Stimulated activated CD4-positive, alpha-beta T cell treated with anti-CD3 and anti-CD28 coated beads, Interleukin-1b, Interleukin-23, amount 100 ng/mL, for 4 hours (primary cell): ENCODE measurements around the gene IP6K2.
"Not testable (repeated sequence)": the region's sequence is repeated elsewhere in the genome, so short reads cannot be mapped to it uniquely, and the experiment has no call there.

Source experiments
- DNase-seq, 2 donors: peaks; one replicate each; pipeline ENCODE4 v3.0.0-alpha.2; 2020; ENCODE audit warnings: low read depth in 2 of 2

IP6K2 gene

DNA sequence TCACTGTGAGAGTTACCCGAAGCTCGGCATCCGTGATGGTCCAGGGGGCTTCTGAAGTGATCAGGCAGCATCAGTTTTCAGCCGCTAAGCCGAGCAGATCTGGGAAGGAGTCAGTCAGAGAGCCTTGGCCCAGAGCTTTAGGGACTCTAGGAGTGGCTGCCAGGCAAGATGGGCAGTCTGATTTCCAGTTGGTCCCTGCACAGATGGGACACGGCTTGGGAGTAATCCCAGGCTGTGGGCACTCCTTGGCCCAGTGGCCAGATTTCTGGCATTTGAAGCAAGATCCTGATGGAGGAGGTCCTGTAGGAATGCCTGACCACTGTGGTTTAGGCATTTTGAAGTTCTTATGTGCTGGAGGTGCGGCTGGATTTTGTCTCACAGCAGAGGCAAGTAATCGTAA is 10.5 kb upstream of the IP6K2 start:
- no peak for DNase-seq

DNA sequence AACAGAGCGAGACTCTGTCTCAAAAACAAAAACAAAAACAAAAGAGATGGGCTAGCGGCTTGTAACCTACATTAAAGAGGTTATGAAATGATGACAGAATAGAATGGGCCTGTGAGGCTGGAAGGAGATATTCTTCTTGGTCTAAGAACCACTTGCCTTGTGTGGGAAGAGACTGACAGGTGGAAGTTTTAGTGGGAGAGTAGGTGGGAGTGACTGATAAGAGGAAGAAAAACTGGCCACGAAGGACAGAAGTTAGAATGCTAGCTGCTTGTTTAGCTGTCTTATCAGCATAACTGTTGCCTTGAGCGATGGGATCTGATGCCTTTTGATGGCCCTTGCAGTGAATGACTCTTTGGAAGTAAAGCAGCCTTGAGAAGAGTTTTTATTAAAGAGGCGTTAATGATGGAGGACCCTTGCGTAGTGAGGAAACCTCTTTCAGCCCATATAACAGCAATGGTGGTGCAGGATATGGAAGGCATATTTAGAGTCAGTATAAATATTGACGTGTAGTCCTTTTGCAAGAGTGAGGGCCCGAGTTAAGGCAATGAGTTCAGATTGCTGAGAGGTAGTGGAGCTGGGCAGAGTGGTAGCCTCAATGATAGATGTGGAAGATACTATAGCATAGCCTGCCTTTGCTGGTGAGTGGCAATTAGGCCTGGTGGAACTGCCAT is 8.3 kb upstream of the IP6K2 start:
- not testable (repeated sequence) for DNase-seq

DNA sequence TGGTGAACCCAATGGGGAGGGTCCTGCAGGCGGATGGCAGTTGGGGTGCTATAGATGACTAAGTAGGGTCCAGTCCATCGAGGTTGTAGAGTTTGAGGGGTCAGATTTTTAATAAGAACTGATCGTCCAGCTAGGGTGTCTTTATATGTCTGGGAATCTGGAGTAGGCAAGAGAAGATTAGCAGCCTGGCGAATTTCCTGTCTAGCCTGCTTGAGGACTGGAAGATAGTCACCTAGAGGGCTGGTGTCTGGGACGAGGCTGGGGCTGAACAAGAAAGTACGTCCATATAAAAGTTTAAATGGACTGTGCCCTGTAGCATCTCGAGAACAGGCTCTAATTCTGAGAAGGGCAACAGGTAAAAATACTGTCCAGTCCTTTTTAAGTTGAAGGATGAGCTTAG is 6.7 kb upstream of the IP6K2 start:
- no peak for DNase-seq

- DNase-seq = not testable (repeated sequence)
Measured at GRCh38 chr3:48723293-48723692, 6.3 kb upstream of the IP6K2 start.

DNA sequence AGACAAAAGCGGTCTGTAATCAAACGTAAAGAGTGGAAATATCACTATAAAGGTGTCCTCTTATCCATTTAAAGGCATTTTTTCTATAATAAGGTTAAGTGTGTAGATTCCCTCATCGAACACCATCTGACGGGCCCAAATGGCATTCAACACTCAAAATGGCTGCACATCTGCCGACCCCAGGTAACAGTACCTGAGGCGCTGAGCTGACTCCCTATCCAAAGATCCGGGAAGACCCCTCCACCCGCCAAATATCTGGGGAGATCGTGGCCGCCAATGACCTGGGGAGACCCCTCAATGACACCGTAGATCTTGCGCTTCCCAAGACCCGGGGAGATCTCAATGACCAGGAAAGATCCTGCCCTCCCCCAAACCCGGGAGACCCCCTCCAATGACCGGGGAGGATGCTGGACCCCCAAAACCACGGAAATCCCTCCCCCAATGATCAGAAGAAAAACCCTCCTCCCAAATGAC is 476 bp downstream of the IP6K2 start:
- no peak for DNase-seq

DNA sequence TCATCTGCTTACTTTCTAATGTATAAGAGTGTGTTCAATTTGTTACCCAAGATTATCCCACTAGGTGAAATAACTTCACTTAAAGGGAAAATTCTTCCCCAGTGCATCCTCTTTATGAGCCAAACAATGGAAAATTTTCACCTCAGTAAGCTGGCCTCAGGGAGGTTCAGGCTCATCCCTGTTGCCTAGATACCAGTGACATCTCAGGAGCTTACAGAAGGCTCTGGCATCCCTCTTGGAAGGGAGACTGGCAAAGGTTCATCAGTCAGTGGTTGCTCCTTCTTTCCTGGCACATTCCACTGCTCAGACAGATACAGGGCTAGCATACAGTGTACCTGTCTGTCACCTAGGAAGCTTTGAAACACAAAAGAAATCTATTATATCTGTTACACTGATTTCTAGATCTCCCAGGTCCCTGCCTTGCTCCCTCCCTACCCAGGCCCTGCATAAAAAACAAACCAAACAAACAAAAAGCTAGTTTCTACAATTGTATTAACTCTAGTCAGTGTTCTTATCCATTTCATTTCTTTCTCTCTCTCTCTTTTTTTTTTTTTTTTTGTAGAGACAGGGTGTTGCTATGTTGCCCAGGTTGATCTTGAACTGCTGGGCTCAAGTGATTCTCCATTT is 1.7 kb downstream of the IP6K2 start:
- DNase-seq = no peak

- no peak for DNase-seq
Measured at GRCh38 chr3:48711727-48712126, 5.3 kb downstream of the IP6K2 start.

- no peak for DNase-seq
Measured at GRCh38 chr3:48709051-48709461, 8.0 kb downstream of the IP6K2 start.

GRCh38 chr3:48708481-48708889 is 8.5 kb downstream of the IP6K2 start:
- DNase-seq = no peak

DNA sequence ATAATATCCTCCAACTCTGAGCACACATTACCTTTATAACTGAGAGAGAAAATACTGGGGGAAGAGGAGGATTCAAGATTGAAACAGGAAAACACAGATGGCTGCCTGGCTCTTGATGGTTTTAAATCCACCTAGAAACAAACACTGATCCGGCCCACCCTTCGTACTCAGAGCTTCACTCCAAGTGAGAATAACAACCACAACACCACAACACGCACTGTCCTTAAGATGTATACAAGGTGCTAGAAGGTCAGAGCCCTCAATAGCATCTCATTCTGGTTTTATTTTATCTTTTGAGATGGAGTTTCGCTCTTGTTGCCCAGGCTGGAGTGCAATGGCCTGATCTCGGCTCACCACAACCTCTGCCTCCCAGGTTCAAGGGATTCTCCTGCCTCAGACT is 9.9 kb downstream of the IP6K2 start:
- DNase-seq = no peak

GRCh38 chr3:48702320-48702920 is 14.6 kb downstream of the IP6K2 start:
- DNase-seq = no peak

- no peak for DNase-seq
Measured at GRCh38 chr3:48700731-48701405, 16.2 kb downstream of the IP6K2 start.

- no peak for DNase-seq
Measured at GRCh38 chr3:48698891-48699290, 18.1 kb downstream of the IP6K2 start.

- DNase-seq = no peak
Measured at GRCh38 chr3:48697952-48698351, 19.1 kb downstream of the IP6K2 start.

- DNase-seq = no peak
Measured at GRCh38 chr3:48696601-48697000, 20.4 kb downstream of the IP6K2 start.

DNA sequence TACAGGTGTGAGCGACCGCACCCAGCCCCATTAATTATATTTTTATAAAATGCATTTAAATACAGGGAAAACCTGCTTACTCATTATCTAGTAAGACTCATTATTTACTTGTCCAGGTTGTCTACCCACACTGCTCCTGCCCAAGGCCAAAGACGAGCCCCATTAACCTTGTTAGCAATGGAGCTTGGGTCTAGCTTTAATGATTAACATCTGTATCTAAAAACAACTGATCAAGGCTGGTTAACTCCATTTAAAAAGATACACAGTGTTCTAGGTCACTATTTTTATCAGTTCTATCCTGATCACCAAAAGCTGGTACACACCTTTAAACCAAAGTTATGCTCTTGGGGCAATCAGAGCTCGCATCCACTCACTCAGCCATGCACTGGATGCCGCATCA is 20.9 kb downstream of the IP6K2 start:
- no peak for DNase-seq

DNA sequence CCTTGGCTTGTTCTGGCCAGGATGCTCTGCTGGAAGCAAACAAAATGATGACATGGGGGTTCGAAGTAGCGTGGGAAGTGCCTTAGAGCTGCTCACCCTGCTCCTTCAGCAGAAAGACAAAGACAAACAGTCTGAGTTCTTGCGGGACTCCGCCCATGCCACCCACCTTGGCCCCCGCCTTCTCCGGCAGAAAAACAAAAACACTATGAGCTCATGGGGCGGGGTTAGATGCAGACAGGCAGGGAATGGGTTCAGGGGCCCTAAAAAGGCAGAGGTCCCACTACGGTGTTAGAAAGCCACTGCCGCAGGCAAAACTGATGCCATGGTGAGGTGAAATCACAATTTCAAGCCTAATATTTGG is 21.6 kb downstream of the IP6K2 start:
- DNase-seq = no peak

DNA sequence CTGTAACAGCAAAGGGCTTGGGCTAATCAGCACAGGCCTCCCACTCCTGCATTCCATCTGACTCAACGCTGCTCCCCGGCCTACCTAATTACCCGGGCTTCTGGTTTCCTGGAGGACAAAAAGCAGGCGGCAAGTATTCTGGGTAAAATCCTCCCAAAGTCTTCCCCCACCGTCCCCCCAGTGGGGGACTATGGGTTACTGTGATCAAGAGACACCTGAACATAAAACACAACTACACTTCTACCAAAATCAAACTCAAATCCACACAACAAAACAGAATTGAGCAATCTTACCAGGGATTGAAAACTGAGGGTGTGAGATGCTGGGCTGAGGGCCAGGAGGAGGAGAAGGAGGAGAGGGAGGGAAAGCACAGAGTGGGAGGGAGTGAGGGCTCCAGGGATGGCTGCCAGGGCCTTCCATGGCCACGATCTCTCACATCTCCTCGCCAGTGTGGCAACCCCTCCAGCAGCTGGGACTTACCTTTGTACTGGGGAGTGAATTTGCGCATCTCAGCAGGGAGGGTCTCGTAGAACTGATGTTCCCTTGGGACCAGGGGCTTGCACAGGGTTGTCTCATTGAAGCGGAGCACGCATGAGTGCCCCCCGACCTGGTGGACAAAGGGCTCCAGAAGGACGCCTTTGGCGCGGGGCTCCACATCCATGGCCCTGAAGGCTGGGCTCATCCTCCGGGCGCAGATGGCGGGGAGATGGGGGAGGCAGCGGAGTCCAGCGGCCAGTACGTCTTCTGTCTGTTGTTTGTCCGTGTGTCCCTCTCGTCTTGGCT is 22.2 kb downstream of the IP6K2 start:
- no peak for DNase-seq

DNA sequence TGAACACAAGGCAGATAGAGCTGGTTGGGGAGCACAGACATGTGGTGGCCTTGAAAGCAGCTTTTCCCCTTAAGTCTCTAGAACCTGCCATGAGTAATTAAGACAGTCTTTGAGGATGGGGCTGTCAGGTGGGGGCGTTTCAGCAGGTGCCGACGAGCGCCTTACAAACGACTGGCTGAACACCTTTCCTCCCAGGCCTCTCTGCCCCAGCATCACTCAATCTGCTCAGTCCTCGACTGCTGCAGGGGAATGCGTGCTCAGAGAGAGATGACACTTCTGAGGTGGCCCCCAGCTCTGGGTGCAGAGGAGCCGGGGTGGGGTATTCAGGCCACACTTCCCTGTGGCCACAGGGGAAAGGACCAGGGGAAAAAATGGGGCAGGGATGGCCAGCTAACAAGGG is 23.2 kb downstream of the IP6K2 start:
- DNase-seq = no peak

DNA sequence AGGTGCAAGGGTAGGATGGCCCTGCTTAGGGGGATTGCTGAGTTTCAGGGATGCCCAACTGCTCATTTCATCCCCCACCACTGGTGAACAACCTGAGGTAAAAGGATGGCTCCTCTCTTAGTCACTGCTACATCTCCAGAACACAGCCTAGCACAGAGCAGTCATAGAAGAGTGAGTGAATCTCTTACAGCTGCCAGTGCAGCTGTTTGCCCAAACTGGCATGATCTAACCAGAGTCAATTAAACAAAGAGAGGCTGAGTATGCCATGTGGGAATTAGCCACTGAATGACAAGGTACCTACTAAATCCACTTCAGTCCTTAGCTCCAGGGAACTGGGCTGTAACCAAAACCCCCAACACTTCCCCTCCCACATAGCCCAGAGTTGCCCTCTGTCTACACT is 24.5 kb downstream of the IP6K2 start:
- no peak for DNase-seq

DNA sequence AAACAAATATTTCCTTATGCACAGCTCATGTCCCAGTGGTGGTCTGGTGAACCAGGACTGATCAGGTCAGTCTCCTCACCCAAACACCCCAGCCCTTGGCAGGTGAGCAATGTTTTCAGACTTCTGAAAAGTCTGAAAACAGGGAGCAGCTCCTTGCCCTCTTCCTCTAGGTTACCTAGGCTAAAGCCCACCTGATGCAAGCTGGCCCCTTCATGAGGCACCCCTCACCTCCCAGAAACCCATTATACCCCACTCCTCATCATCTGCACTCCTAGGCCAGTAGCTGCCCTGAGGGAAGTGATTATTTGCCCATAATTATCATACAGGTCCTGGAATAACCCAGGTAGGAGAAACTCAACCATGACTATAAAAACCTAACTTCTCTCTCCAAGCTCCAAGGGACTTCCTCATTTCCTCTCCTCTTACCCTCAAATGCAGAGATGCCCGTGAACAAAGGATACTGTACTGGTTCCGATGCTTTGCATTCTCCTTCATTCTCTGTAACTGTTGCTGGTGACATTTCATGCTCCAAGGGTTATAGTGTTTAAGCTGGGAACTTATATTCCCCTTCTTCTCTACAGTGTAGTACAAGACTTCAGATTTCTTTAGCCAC is 26.1 kb downstream of the IP6K2 start:
- DNase-seq = no peak

- no peak for DNase-seq
Measured at GRCh38 chr3:48689384-48689783, 27.6 kb downstream of the IP6K2 start.
